Suprapubic skin (tissue), 4 donors: ENCODE measurements around the gene ICE2.

Experiments
- CTCF ChIP-seq, 2 donors: fragments of 200-600 bp in 1 of 2; fragments of 450-650 bp in 1 of 2; sonication (generic) in 1 of 2; IDR thresholded peaks; one replicate each; pipeline ENCODE4 v1.5.1; 2016 to 2019; ENCODE audit warnings: antibody characterized with exemption in 2 of 2, mild to moderate bottlenecking in 1 of 2, moderate library complexity in 1 of 2
- EP300 ChIP-seq: sonication (generic); formaldehyde crosslinking; IDR thresholded peaks from one replicate; pipeline ENCODE4 v1.6.1; 2017; ENCODE audit warnings: antibody characterized with exemption
- POLR2A ChIP-seq, 2 donors: fragments of 450-650 bp; IDR thresholded peaks; one replicate each; pipeline ENCODE4 v1.6.1; 2017; ENCODE audit warnings: antibody characterized with exemption in 2 of 2, mild to moderate bottlenecking in 2 of 2, moderate library complexity in 2 of 2
- POLR2AphosphoS5 ChIP-seq, 3 donors: sonication (generic); formaldehyde crosslinking; IDR thresholded peaks; one replicate each; pipeline ENCODE4 v1.6.1; 2017; ENCODE audit warnings: antibody characterized with exemption in 3 of 3

DNA sequence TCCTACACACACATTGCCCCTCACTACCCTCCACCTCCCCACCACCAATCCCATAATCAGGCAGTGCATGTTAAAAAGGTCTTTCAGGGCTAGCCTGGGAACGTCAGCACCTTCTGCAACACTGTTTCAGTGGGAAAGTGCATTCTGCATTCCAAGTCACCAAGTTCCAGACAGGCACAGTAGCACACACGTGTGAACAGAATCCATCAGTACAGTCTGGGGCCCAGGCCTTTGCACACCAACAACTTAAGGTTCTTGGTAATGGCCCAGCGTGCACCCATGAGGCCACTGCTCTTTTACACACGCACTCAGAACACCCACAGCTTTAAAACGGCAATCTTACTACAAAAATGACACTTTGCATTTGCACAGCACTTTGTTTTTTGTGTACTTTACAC is 82.4 kb downstream of the ICE2 start:
- TF ChIP-seq EP300 (no peak), CTCF (IDR thresholded peaks at IDR 0.05) (no peak), POLR2A (IDR thresholded peaks at IDR 0.05) (no peak), POLR2AphosphoS5 (IDR thresholded peaks at IDR 0.05) (no peak)
